GF-D8 (cell line): ENCODE results near the gene PHLDB3.

Experiments used
- DNase-seq: peaks from one replicate; lab custom pipeline; 2025; lab: John Stamatoyannopoulos, UW

PHLDB3 gene

GRCh38 chr19:43468354-43469159 is 36.0 kb downstream of the PHLDB3 start:
- no peak for DNase-seq

DNA sequence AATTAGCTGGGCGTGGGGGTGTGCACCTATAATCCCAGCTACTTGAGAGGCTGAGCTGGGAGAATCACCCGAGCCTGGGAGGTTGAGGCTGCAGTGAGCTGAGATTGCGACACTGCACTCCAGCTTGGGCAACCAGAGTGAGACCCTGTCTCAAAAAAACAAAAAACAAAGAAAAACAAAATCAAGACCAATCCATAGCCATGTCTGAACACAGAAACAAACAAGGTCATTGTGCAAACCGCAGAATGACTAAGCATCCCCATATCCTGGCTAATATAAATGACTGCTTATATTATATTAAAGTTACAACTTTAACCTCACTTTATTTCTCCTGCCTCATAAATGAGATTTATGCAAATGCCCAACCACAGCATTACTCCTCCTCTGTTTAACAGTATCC is 36.8 kb downstream of the PHLDB3 start:
- DNase-seq = no peak

DNA sequence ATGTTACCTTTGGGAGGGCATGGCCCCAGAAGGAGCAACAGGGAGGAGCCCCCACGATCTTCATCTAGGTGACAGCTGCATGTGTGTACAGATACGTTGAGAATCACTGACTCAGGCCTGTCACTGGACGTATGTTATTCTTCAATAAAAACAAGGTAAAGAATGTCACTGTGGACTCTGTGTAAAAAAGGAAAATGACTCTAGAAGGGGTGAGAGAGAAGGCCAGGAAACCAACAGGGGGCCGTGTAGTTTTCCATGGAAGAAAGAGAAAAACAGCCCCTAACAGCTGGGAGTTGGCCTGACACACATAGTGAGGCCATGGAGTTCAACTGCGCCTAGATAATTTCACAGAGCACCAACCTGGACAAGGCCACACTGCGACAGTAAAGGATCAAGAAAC is 37.3 kb downstream of the PHLDB3 start:
- DNase-seq = no peak

GRCh38 chr19:43466793-43467192 is 37.8 kb downstream of the PHLDB3 start:
- no peak for DNase-seq

- DNase-seq = no peak
These were observed 39.0 kb downstream of the PHLDB3 start, which contains the start of gene LYPD3 for GRCh38 chr19:43465468-43466120. LYPD3 (minus strand) TSS chr19:43465608; CDS start chr19:43465571, 37 bp downstream.

- no peak for DNase-seq
These were observed 40.3 kb downstream of the PHLDB3 start for GRCh38 chr19:43464134-43464775.

GRCh38 chr19:43463381-43464133 is 41.0 kb downstream of the PHLDB3 start:
- DNase-seq = peak; percentile 67

DNA sequence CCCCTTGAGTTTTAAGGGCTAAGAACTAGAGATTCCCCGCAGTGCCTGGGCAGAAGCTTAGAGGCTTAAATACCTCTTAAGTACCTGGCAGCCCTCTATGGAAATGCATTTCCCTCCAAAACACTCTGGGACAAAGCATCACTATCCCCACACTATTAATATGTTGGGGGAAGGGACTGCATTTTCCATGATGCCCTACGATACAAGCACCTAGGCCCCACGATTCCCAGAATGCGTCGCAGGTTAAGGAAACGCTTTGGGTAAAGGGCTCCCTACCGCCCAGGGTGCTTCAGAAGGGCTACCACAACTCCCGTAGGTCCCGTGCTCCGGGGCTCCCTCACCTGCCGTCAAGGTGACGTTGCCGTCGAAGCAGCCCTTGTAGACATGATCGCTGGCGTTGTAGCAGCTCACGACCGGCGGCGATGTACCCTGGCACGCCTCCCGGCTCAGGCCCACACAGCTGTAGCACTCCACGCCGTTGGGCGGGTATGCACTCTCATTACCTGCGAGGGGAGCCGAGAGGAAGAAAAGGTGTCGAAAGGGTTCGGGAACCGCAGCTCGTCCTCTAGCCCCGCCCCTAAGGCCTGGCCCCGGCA is 41.7 kb downstream of the PHLDB3 start:
- DNase-seq = no peak

DNA sequence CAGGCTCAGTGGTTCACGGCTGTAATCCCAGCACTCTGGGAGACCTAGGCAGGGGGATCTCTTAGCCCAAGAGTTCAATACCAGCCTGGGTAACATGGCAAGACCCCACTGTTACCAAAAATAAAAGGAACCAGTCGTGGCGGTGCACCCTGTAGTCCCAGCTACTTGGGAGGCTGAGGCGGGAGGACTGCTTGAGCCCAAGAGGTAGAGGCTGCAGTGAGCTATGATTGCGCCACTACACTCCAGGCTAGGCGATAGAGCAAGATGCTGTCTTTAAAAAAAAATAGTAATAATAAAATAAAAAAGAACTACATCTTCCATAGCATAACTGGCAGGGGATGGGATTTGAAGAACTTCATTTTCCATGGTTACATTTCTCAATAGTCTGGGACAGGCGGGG is 42.2 kb downstream of the PHLDB3 start:
- DNase-seq = no peak

GRCh38 chr19:43461303-43461702 is 43.2 kb downstream of the PHLDB3 start:
- no peak for DNase-seq

DNA sequence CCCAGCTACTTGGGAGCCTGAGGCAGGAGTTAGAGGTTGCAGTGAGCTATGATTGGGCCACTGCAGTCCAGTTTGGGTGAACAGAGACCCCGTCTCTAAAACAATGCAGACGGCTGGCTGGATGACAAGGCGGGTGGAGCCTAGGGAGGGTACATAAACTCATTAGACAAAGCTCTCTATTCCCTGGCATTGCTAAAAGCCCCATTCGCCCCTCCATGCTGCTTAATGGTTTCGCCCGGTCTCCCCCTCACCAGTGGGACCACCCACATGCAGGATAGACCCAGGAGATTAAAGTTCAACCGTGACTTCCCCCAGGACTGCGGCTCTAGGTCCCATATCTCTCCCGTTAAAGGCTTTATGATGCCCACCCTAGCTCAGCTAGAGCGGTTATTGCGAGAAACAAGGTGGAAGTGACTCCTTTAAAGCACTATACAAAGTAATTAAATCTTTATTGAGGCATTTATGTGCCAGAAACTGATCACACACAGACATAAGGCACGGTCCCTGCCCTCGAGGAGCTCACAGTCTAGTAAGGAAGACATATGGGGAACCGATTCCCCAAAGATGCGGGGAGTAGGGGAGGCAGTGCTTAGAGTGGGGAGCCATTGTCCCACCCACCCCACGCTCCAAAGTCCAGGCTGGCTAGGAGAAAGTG is 44.1 kb downstream of the PHLDB3 start:
- no peak for DNase-seq

DNA sequence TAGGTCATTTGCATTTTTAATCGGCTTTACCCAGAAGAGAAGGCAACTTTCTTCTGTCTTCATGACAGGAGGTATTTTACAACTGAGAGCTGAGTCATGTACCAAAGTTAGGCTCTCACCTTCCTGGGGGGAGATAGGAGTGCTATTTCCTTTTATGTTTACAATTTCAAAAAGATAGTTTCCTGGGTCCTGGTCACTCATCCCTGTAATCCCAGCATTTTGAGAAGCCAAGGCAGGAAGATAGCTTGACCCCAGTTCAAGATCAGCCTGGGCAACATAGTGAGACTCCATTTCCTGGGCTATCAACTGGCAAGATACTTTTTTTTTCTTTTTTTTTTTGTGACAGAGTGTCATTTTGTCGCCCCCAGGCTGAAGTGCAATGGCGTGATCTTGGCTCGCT is 46.7 kb downstream of the PHLDB3 start:
- no peak for DNase-seq

DNA sequence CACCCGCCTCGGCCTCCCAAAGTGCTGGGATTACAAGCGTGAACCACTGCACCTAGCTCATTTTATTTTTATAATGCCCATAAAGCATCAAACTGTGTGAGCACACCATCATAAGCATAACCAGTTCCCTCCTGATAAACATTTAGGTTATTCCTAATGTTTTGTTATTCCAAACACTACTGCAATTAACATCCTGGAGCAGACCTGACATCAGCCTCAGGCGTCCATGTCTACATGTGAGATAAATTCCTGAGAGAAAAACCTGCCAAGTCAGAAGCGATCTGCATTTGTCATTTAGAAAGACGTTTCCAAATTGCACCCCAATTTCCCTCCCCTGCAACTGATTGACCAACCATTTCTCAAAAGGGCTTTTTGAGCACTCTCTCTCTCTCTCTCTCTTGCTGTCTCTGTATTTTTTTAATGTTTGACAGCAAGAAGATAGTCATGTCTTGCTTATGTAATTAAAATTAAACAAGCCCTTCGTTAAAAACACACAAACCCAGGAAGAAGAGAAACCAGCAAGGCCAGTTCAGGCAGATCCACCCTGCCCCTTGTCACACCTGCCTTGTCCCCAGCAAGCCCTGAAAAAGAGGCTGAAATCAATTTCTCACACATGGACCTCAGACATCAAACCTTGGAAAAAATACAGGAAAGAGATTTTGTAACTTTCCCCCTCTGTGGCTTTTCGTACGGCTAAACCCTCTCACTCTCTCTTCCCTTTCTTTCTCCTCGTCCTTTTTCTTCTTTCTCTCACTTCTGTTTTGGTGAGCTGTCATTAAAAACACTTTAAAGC is 49.0 kb downstream of the PHLDB3 start:
- DNase-seq = no peak

DNA sequence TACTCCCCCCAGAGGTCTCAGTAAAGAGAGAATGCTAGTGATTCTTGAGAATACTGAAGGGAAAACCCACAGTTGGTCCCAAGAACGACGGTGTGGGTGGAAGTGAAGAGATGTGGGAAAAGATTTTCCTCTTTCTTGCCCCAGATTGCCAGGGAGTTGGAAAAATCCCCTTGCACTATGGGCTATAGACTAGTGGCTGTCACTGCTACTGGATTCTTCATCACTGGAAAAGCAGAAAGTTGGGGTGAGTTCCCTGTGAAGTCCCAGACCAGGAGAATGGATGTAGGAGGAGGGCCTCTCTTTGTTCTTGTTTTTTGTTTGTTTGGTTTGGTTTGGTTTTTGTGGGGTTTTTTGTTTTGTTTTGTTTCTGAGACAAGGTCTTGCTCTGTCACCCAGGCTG is 50.5 kb downstream of the PHLDB3 start:
- DNase-seq = no peak

GRCh38 chr19:43452582-43452981 is 52.0 kb downstream of the PHLDB3 start:
- DNase-seq = no peak

DNA sequence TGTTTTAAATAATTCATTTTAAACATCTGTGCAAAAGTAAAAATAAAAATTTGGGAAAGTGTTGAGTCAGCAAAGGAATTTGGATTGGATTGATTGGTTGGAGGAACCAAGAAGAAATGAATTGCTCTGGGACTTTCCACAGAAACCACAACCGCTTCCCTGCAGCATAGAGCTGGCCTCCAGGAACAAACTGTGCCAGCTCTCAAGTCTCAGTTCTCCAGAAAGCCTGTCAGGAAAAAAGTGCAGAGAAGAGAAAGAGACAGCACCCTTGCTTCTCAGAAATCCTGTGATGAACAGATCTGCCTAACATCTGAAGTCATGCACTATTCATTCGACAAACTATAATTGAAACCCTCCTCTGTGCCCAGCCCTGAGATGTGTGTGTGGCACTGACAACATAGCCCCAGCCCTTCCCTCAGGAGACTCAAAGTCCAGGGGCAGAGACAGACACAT is 54.0 kb downstream of the PHLDB3 start:
- no peak for DNase-seq

DNA sequence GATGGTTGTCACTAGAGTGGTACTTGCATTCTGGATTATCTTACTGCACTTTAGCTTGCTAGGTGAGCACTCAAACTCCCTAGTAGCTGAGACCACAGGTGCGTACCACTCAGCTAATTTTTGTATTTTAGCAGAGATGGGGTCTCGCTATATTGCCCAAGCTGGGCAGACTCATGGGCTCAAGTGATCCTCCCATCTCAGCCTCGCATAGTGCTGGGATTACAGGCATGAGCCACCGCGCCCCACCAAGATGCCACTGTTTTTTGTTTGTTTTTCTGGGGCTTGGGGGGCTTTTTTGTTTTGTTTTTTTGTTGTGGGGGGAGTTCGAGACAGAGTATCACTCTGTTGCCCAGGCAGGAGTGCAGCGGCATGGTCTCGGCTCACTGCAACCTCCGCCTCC is 56.9 kb downstream of the PHLDB3 start:
- DNase-seq = no peak

- peak; percentile 17 for DNase-seq
These were observed 57.6 kb downstream of the PHLDB3 start for GRCh38 chr19:43446746-43447489.

DNA sequence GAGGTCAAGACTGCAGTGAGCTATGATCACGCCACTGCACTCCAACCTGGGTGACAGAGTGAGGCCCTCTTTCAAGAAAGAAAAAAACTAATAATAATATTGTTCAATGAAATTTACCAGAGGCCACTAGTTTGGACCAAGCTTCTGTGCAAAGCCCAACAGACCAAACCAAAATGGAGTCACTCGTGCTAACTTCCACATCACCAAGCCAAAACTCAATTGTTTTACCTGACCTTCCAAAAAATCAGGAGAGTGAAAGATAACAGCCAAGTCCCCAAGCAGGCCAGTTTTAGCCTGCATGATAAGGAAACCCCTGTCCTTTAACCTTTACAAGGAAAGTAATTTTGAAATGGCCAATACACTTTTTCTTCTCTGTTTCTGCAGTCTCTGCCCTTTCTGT is 59.1 kb downstream of the PHLDB3 start:
- no peak for DNase-seq
